H9 (cell line): ENCODE results near the gene LRRC7. TPM values are rescaled to one million over a fixed set of nuclear protein-coding genes. Genes with fewer than 3 reads are reported as not detected.

Experiments
- DNase-seq: peaks from one replicate; pipeline ENCODE4 v3.0.0-alpha.2; 2017
- H2AFZ ChIP-seq: one replicate; pipeline ENCODE4 v1.6.1; 2013; ENCODE audit warnings: mild to moderate bottlenecking, low read length, control low read depth, moderate library complexity
- H2AK5ac ChIP-seq: 2 replicates; pipeline ENCODE4 v1.6.1; 2013; ENCODE audit warnings: low read length, control low read depth, mixed read lengths; ENCODE audit not compliant: insufficient read length
- H2BK120ac ChIP-seq: one replicate; pipeline ENCODE4 v1.6.1; 2013; ENCODE audit warnings: low read depth, mild to moderate bottlenecking, low read length, control low read depth, inconsistent platforms; ENCODE audit not compliant: poor library complexity, severe bottlenecking
- H2BK12ac ChIP-seq: 2 replicates; pipeline ENCODE4 v1.6.1; 2013; ENCODE audit warnings: low read length, control low read depth, mixed read lengths, low read depth; ENCODE audit not compliant: insufficient read length
- H2BK15ac ChIP-seq: 2 replicates; pipeline ENCODE4 v1.6.1; 2013; ENCODE audit warnings: low read depth, low read length, control low read depth
- H2BK20ac ChIP-seq: one replicate; pipeline ENCODE4 v1.6.1; 2013; ENCODE audit warnings: low read depth, mild to moderate bottlenecking, low read length, control low read depth, inconsistent platforms; ENCODE audit not compliant: poor library complexity, severe bottlenecking
- H2BK5ac ChIP-seq: 2 replicates; pipeline ENCODE4 v1.6.1; 2013; ENCODE audit warnings: low read length, control low read depth, mixed read lengths; ENCODE audit not compliant: insufficient read length
- H3K14ac ChIP-seq: 2 replicates; pipeline ENCODE4 v1.6.1; 2013; ENCODE audit warnings: low read length, control low read depth; ENCODE audit not compliant: insufficient read depth
- H3K18ac ChIP-seq: 2 replicates; pipeline ENCODE4 v1.6.1; 2013; ENCODE audit warnings: low read depth, mild to moderate bottlenecking, mixed read lengths, low read length, control low read depth; ENCODE audit not compliant: insufficient read length
- H3K23ac ChIP-seq: 2 replicates; pipeline ENCODE4 v1.6.1; 2013; ENCODE audit warnings: low read length, control low read depth, mixed read lengths, low read depth; ENCODE audit not compliant: insufficient read length
- H3K23me2 ChIP-seq: 2 replicates; pipeline ENCODE4 v1.6.1; 2013; ENCODE audit warnings: low read depth, mild to moderate bottlenecking, mixed read lengths, low read length, control low read depth; ENCODE audit not compliant: insufficient read length, poor library complexity, severe bottlenecking
- H3K27ac ChIP-seq: 2 replicates; pipeline ENCODE4 v1.5.1; 2013; ENCODE audit warnings: low read length, control low read depth, mixed read lengths, low read depth; ENCODE audit not compliant: insufficient read length
- H3K27me3 ChIP-seq: 2 replicates; pipeline ENCODE4 v1.6.1; 2013; ENCODE audit warnings: low read length, control low read depth, inconsistent platforms; ENCODE audit not compliant: insufficient read depth
- H3K4ac ChIP-seq: 2 replicates; pipeline ENCODE4 v1.6.1; 2013; ENCODE audit warnings: low read depth, mild to moderate bottlenecking, control low read depth, inconsistent platforms, low read length, moderate library complexity
- H3K4me1 ChIP-seq: 2 replicates; pipeline ENCODE4 v1.6.1; 2013; ENCODE audit warnings: low read length, control low read depth, inconsistent platforms; ENCODE audit not compliant: insufficient read depth
- H3K4me2 ChIP-seq: 2 replicates; pipeline ENCODE4 v1.6.1; 2013; ENCODE audit warnings: low read length, control low read depth, mixed read lengths; ENCODE audit not compliant: insufficient read length, insufficient read depth
- H3K56ac ChIP-seq: 2 replicates; pipeline ENCODE4 v1.6.1; 2013; ENCODE audit warnings: low read depth, mild to moderate bottlenecking, mixed read lengths, low read length, control low read depth; ENCODE audit not compliant: insufficient read length
- H3K79me1 ChIP-seq: 2 replicates; pipeline ENCODE4 v1.6.1; 2013; ENCODE audit warnings: low read depth, mild to moderate bottlenecking, moderate library complexity, low read length, control low read depth, inconsistent platforms; ENCODE audit not compliant: insufficient read depth, poor library complexity, severe bottlenecking
- H3K79me2 ChIP-seq: 2 replicates; pipeline ENCODE4 v1.6.1; 2013; ENCODE audit warnings: low read length, control low read depth, inconsistent platforms; ENCODE audit not compliant: insufficient read depth
- H3K9ac ChIP-seq: 2 replicates; pipeline ENCODE4 v1.6.1; 2013; ENCODE audit warnings: low read length, control low read depth, mixed read lengths; ENCODE audit not compliant: insufficient read length; ENCODE audit errors: extremely low read depth
- H3K9me3 ChIP-seq: one replicate; pipeline ENCODE4 v1.6.1; 2013; ENCODE audit warnings: low read depth, low read length, inconsistent platforms; ENCODE audit not compliant: control insufficient read depth
- H3T11ph ChIP-seq: one replicate; pipeline ENCODE4 v1.6.1; 2013; ENCODE audit warnings: mild to moderate bottlenecking, low read length, control low read depth, inconsistent platforms
- H4K20me1 ChIP-seq: one replicate; pipeline ENCODE4 v1.6.1; 2013; ENCODE audit not compliant: control insufficient read depth, insufficient read length, insufficient read depth
- H4K5ac ChIP-seq: 2 replicates; pipeline ENCODE4 v1.6.1; 2013; ENCODE audit warnings: low read depth, mild to moderate bottlenecking, mixed read lengths, low read length, control low read depth; ENCODE audit not compliant: insufficient read length
- H4K8ac ChIP-seq: replicated peaks from 2 replicates; pipeline ENCODE4 v1.6.1; 2013; ENCODE audit warnings: low read length, control low read depth, mixed read lengths, low read depth; ENCODE audit not compliant: insufficient read length
- H4K91ac ChIP-seq: 2 replicates; pipeline ENCODE4 v1.6.1; 2013; ENCODE audit warnings: low read depth, mild to moderate bottlenecking, moderate library complexity, mixed read lengths, low read length, control low read depth; ENCODE audit not compliant: insufficient read length
- H3K27ac Mint-ChIP-seq, 3 experiments: 2 replicates in 2 of 3; 3 replicates in 1 of 3; pipeline ENCODE4 v1.8.0; 2020 to 2021; ENCODE audit warnings: mixed read lengths in 3 of 3, mild to moderate bottlenecking in 1 of 3, moderate library complexity in 1 of 3
- H3K27me3 Mint-ChIP-seq: 2 replicates; pipeline ENCODE4 v1.8.0; 2021; ENCODE audit warnings: low read depth, mild to moderate bottlenecking, moderate library complexity, mixed read lengths
- H3K36me3 Mint-ChIP-seq, 3 experiments: 2 replicates in 2 of 3; 3 replicates in 1 of 3; pipeline ENCODE4 v1.8.0; 2020 to 2021; ENCODE audit warnings: low read depth in 3 of 3, mixed read lengths in 3 of 3; ENCODE audit not compliant: insufficient read depth in 1 of 3
- H3K4me1 Mint-ChIP-seq, 2 experiments: 2 replicates each; pipeline ENCODE4 v1.8.0; 2020; ENCODE audit warnings: mixed read lengths in 2 of 2
- H3K4me3 Mint-ChIP-seq, 2 experiments: 2 replicates in 1 of 2; 3 replicates in 1 of 2; pipeline ENCODE4 v1.8.0; 2020 to 2021; ENCODE audit warnings: mild to moderate bottlenecking in 2 of 2, mixed read lengths in 2 of 2, moderate library complexity in 1 of 2
- H3K9me3 Mint-ChIP-seq, 2 experiments: 2 replicates in 1 of 2; 3 replicates in 1 of 2; pipeline ENCODE4 v1.8.0; 2020; ENCODE audit warnings: mild to moderate bottlenecking in 2 of 2, mixed read lengths in 2 of 2, moderate library complexity in 1 of 2
- WGBS: extraction: QIAGEN DNeasy Blood & Tissue Kit; methylation state at CpG from one replicate; pipeline ENCODE4 v1.1.7; 2013; ENCODE audit warnings: missing lambda C conversion rate, low lambda C conversion rate, mixed read lengths; ENCODE audit not compliant: insufficient read length; ENCODE audit errors: extremely low coverage; 5-methylcytosine and 5-hydroxymethylcytosine counted together
- total RNA-seq: library from RNA; stranded (reverse); gene quantifications from 2 replicates; pipeline ENCODE4 v1.2.1, GENCODE V29; 2021
- TF ChIP-seq, protein P1 (sequence below): fragments of 200-600 bp; sonication (generic); conservative IDR thresholded peaks from 3 replicates; pipeline ENCODE4 v1.8.0; 2021; ENCODE audit warnings: antibody characterized with exemption, mild to moderate bottlenecking

The LRRC7 gene
- total RNA-seq, 1 experiment from 2014 or later, result not detected

DNA sequence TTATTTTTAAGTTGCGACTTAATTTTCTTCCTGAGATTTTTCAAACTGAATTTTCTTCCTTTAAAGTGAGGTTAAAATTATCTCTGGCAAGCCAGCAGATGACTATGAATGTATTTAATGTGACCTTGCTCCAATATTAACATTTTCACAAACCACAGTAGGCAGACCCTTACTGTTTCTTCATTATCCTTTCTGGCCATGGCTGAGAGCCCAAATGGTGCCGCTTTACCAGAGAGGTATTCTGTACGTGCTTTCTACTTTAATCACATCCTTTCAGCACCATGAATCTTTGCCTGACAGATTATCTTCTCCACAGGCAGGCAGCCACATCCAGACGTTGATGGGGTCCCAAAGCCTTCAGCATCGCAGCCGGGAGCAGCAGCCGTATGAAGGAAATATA is 508.0 kb downstream of the LRRC7 start:
- no peaks in the 10 kb centered on the region for H3K79me2 ChIP-seq
- no peaks in the 10 kb centered on the region for H3K23me2 ChIP-seq
- no peaks in the 10 kb centered on the region for H3K27me3 ChIP-seq
- no peak overlapping the region for H2AFZ ChIP-seq
- no peak overlapping the region for H3K27ac Mint-ChIP-seq
- DNase-seq, result no peak
- no peak overlapping the region for H3K4me3 Mint-ChIP-seq
- H2BK5ac ChIP-seq, result no peak overlapping the region
- H4K8ac ChIP-seq, result no peak overlapping the region
- H3K18ac ChIP-seq, result no peak overlapping the region
- TF ChIP-seq, protein P1, sequence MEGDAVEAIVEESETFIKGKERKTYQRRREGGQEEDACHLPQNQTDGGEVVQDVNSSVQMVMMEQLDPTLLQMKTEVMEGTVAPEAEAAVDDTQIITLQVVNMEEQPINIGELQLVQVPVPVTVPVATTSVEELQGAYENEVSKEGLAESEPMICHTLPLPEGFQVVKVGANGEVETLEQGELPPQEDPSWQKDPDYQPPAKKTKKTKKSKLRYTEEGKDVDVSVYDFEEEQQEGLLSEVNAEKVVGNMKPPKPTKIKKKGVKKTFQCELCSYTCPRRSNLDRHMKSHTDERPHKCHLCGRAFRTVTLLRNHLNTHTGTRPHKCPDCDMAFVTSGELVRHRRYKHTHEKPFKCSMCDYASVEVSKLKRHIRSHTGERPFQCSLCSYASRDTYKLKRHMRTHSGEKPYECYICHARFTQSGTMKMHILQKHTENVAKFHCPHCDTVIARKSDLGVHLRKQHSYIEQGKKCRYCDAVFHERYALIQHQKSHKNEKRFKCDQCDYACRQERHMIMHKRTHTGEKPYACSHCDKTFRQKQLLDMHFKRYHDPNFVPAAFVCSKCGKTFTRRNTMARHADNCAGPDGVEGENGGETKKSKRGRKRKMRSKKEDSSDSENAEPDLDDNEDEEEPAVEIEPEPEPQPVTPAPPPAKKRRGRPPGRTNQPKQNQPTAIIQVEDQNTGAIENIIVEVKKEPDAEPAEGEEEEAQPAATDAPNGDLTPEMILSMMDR, result no peak
- no peak overlapping the region for H3K4me2 ChIP-seq
- no peak overlapping the region for H2AK5ac ChIP-seq
- H3K36me3 Mint-ChIP-seq, result no peaks in the 10 kb centered on the region
- no peaks in the 10 kb centered on the region for H3K27me3 Mint-ChIP-seq
- no peak overlapping the region for H3K23ac ChIP-seq
- H3K14ac ChIP-seq, result no peak overlapping the region
- no peak overlapping the region for H3K9ac ChIP-seq
- no peak overlapping the region for H2BK20ac ChIP-seq
- no peak overlapping the region for H2BK15ac ChIP-seq
- H4K5ac ChIP-seq, result no peak overlapping the region
- no peaks in the 10 kb centered on the region for H3K9me3 ChIP-seq
- no peak overlapping the region for H4K91ac ChIP-seq
- no peaks in the 10 kb centered on the region for H4K20me1 ChIP-seq
- no peaks in the 10 kb centered on the region for H3K79me1 ChIP-seq
- no peak overlapping the region for H3K27ac ChIP-seq
- H2BK12ac ChIP-seq, result no peak overlapping the region
- H3K4me1 Mint-ChIP-seq, result no peaks in the 10 kb centered on the region; a peak in 1 of 4 replicates
- H3K56ac ChIP-seq, result no peak overlapping the region
- H3T11ph ChIP-seq, result no peak overlapping the region
- H3K9me3 Mint-ChIP-seq, result no peaks in the 10 kb centered on the region
- no peak overlapping the region for H3K4ac ChIP-seq
- no peaks in the 10 kb centered on the region for H3K4me1 ChIP-seq
- no peak overlapping the region for H2BK120ac ChIP-seq
- no CpG with 5 or more reads among the region's 7 CpGs for WGBS
